ENCODE measurements around the gene LMX1B. TPM values are rescaled to one million over a fixed set of nuclear protein-coding genes. Genes with fewer than 3 reads are reported as not detected.

LMX1B gene
- total RNA-seq, 1 experiment from 2014 or later = not detected

- Histone ChIP-seq H4K20me1 (ENCODE audit: insufficient read depth, low read depth, low read length) (no peaks in the 10 kb centered on the region), H3K9me3 (ENCODE audit: low read length) (no peaks in the 10 kb centered on the region), H2AFZ (ENCODE audit: low read length) (no peak overlapping the region), H3K27ac (ENCODE audit: low read length) (no peak overlapping the region), H3K4me3 (ENCODE audit: low read length) (no peak overlapping the region), H3K9me2 (replicated peaks; ENCODE audit: insufficient read depth, low read length) (no peaks in the 10 kb centered on the region), H3K36me3 (ENCODE audit: insufficient read depth, low read length) (no peaks in the 10 kb centered on the region), H3K4me1 (ENCODE audit: low read length) (no peaks in the 10 kb centered on the region), H3K27me3 (ENCODE audit: low read length) (no peaks in the 10 kb centered on the region), H3K4me2 (ENCODE audit: low read depth, low read length, poor library complexity, severe bottlenecking) (no peak overlapping the region), H3K79me2 (ENCODE audit: low read length) (no peaks in the 10 kb centered on the region), H3K9ac (ENCODE audit: low read length) (no peak overlapping the region)
- DNase-seq = no peak
Measured at GRCh38 chr9:126618585-126619360, 5.0 kb downstream of the LMX1B start.

- Histone ChIP-seq H2AFZ (ENCODE audit: low read length) (no peak overlapping the region), H3K27ac (ENCODE audit: low read length) (no peak overlapping the region), H3K9ac (ENCODE audit: low read length) (no peak overlapping the region), H3K79me2 (ENCODE audit: low read length) (no peaks in the 10 kb centered on the region), H3K4me3 (ENCODE audit: low read length) (no peak overlapping the region), H3K36me3 (ENCODE audit: insufficient read depth, low read length) (no peaks in the 10 kb centered on the region), H4K20me1 (ENCODE audit: insufficient read depth, low read depth, low read length) (no peaks in the 10 kb centered on the region), H3K4me2 (ENCODE audit: low read depth, low read length, poor library complexity, severe bottlenecking) (no peak overlapping the region), H3K4me1 (ENCODE audit: low read length) (no peaks in the 10 kb centered on the region), H3K27me3 (ENCODE audit: low read length) (no peaks in the 10 kb centered on the region), H3K9me2 (replicated peaks; ENCODE audit: insufficient read depth, low read length) (no peaks in the 10 kb centered on the region), H3K9me3 (ENCODE audit: low read length) (no peaks in the 10 kb centered on the region)
- no peak for DNase-seq
Measured at GRCh38 chr9:126619361-126620135, 5.8 kb downstream of the LMX1B start.

GRCh38 chr9:126620478-126620877 is 6.8 kb downstream of the LMX1B start:
- Histone ChIP-seq H3K4me2 (ENCODE audit: low read depth, low read length, poor library complexity, severe bottlenecking) (no peak overlapping the region), H3K27ac (ENCODE audit: low read length) (no peak overlapping the region), H3K36me3 (ENCODE audit: insufficient read depth, low read length) (no peaks in the 10 kb centered on the region), H2AFZ (ENCODE audit: low read length) (no peak overlapping the region), H3K4me3 (ENCODE audit: low read length) (no peak overlapping the region), H3K9me2 (replicated peaks; ENCODE audit: insufficient read depth, low read length) (no peaks in the 10 kb centered on the region), H3K27me3 (ENCODE audit: low read length) (no peaks in the 10 kb centered on the region), H3K79me2 (ENCODE audit: low read length) (no peaks in the 10 kb centered on the region), H3K9ac (ENCODE audit: low read length) (no peak overlapping the region), H3K9me3 (ENCODE audit: low read length) (no peaks in the 10 kb centered on the region), H4K20me1 (ENCODE audit: insufficient read depth, low read depth, low read length) (no peaks in the 10 kb centered on the region), H3K4me1 (ENCODE audit: low read length) (no peaks in the 10 kb centered on the region)
- no peak for DNase-seq

- Histone ChIP-seq H3K4me2 (ENCODE audit: low read depth, low read length, poor library complexity, severe bottlenecking) (no peak overlapping the region), H3K4me3 (ENCODE audit: low read length) (no peak overlapping the region), H3K79me2 (ENCODE audit: low read length) (no peaks in the 10 kb centered on the region), H3K9me2 (replicated peaks; ENCODE audit: insufficient read depth, low read length) (no peaks in the 10 kb centered on the region), H3K36me3 (ENCODE audit: insufficient read depth, low read length) (no peaks in the 10 kb centered on the region), H3K4me1 (ENCODE audit: low read length) (no peaks in the 10 kb centered on the region), H2AFZ (ENCODE audit: low read length) (no peak overlapping the region), H3K9me3 (ENCODE audit: low read length) (no peaks in the 10 kb centered on the region), H3K27ac (ENCODE audit: low read length) (no peak overlapping the region), H3K9ac (ENCODE audit: low read length) (no peak overlapping the region), H4K20me1 (ENCODE audit: insufficient read depth, low read depth, low read length) (no peaks in the 10 kb centered on the region), H3K27me3 (ENCODE audit: low read length) (no peaks in the 10 kb centered on the region)
- no peak for DNase-seq
Measured at GRCh38 chr9:126621061-126621918, 7.6 kb downstream of the LMX1B start.

- no peak overlapping the region for H3K27ac ChIP-seq (ENCODE audit: low read length)
- H3K9me3 ChIP-seq (ENCODE audit: low read length) = no peaks in the 10 kb centered on the region
- H4K20me1 ChIP-seq (ENCODE audit: insufficient read depth, low read depth, low read length) = no peaks in the 10 kb centered on the region
- no peak for DNase-seq
- no peaks in the 10 kb centered on the region for H3K9me2 ChIP-seq (replicated peaks; ENCODE audit: insufficient read depth, low read length)
- H3K27me3 ChIP-seq (ENCODE audit: low read length) = no peaks in the 10 kb centered on the region
- no peaks in the 10 kb centered on the region for H3K79me2 ChIP-seq (ENCODE audit: low read length)
- no peak overlapping the region for H3K4me3 ChIP-seq (ENCODE audit: low read length)
- H3K9ac ChIP-seq (ENCODE audit: low read length) = no peak overlapping the region
- no peak overlapping the region for H3K4me2 ChIP-seq (ENCODE audit: low read depth, low read length, poor library complexity, severe bottlenecking)
- no peak overlapping the region for H2AFZ ChIP-seq (ENCODE audit: low read length)
- H3K36me3 ChIP-seq (ENCODE audit: insufficient read depth, low read length) = no peaks in the 10 kb centered on the region
- no peaks in the 10 kb centered on the region for H3K4me1 ChIP-seq (ENCODE audit: low read length)
Measured at GRCh38 chr9:126621919-126622735, 8.4 kb downstream of the LMX1B start.

- Histone ChIP-seq H3K27me3 (ENCODE audit: low read length) (no peaks in the 10 kb centered on the region), H3K36me3 (ENCODE audit: insufficient read depth, low read length) (no peaks in the 10 kb centered on the region), H2AFZ (ENCODE audit: low read length) (no peak overlapping the region), H3K9ac (ENCODE audit: low read length) (no peak overlapping the region), H3K9me3 (ENCODE audit: low read length) (no peaks in the 10 kb centered on the region), H4K20me1 (ENCODE audit: insufficient read depth, low read depth, low read length) (no peaks in the 10 kb centered on the region), H3K4me3 (ENCODE audit: low read length) (no peak overlapping the region), H3K4me2 (ENCODE audit: low read depth, low read length, poor library complexity, severe bottlenecking) (no peak overlapping the region), H3K27ac (ENCODE audit: low read length) (no peak overlapping the region), H3K4me1 (ENCODE audit: low read length) (no peaks in the 10 kb centered on the region), H3K9me2 (replicated peaks; ENCODE audit: insufficient read depth, low read length) (no peaks in the 10 kb centered on the region), H3K79me2 (ENCODE audit: low read length) (no peaks in the 10 kb centered on the region)
- DNase-seq = no peak
Measured at GRCh38 chr9:126623314-126623666, 9.6 kb downstream of the LMX1B start.

GRCh38 chr9:126623667-126624478 is 10.1 kb downstream of the LMX1B start:
- no peak overlapping the region for H2AFZ ChIP-seq (ENCODE audit: low read length)
- no peaks in the 10 kb centered on the region for H3K9me2 ChIP-seq (replicated peaks; ENCODE audit: insufficient read depth, low read length)
- no peak for DNase-seq
- no peaks in the 10 kb centered on the region for H3K36me3 ChIP-seq (ENCODE audit: insufficient read depth, low read length)
- H3K4me2 ChIP-seq (ENCODE audit: low read depth, low read length, poor library complexity, severe bottlenecking) = no peak overlapping the region
- H3K9me3 ChIP-seq (ENCODE audit: low read length) = no peaks in the 10 kb centered on the region
- H3K27ac ChIP-seq (ENCODE audit: low read length) = no peak overlapping the region
- no peaks in the 10 kb centered on the region for H4K20me1 ChIP-seq (ENCODE audit: insufficient read depth, low read depth, low read length)
- H3K27me3 ChIP-seq (ENCODE audit: low read length) = no peaks in the 10 kb centered on the region
- no peak overlapping the region for H3K9ac ChIP-seq (ENCODE audit: low read length)
- no peaks in the 10 kb centered on the region for H3K4me1 ChIP-seq (ENCODE audit: low read length)
- no peak overlapping the region for H3K4me3 ChIP-seq (ENCODE audit: low read length)
- no peaks in the 10 kb centered on the region for H3K79me2 ChIP-seq (ENCODE audit: low read length)

All from Karpas-422 (cell line).